OCI-LY7 (cell line): ENCODE results near the gene CHRNG.

Source experiments
- EZH2phosphoT487 ChIP-seq: fragments of 200-600 bp; sonication (generic); IDR thresholded peaks from 2 replicates; pipeline ENCODE4 v1.6.1; 2018; ENCODE audit warnings: low read depth, borderline replicate concordance, mild to moderate bottlenecking, mixed run types, antibody characterized with exemption, low read length, moderate library complexity, mixed read lengths
- TF ChIP-seq, protein P1 (sequence below): fragments of 200-600 bp; sonication (generic); conservative IDR thresholded peaks from 2 replicates; pipeline ENCODE4 v1.5.1; 2014; ENCODE audit warnings: mild to moderate bottlenecking, antibody characterized with exemption, low read length, moderate library complexity, mixed read lengths

DNA sequence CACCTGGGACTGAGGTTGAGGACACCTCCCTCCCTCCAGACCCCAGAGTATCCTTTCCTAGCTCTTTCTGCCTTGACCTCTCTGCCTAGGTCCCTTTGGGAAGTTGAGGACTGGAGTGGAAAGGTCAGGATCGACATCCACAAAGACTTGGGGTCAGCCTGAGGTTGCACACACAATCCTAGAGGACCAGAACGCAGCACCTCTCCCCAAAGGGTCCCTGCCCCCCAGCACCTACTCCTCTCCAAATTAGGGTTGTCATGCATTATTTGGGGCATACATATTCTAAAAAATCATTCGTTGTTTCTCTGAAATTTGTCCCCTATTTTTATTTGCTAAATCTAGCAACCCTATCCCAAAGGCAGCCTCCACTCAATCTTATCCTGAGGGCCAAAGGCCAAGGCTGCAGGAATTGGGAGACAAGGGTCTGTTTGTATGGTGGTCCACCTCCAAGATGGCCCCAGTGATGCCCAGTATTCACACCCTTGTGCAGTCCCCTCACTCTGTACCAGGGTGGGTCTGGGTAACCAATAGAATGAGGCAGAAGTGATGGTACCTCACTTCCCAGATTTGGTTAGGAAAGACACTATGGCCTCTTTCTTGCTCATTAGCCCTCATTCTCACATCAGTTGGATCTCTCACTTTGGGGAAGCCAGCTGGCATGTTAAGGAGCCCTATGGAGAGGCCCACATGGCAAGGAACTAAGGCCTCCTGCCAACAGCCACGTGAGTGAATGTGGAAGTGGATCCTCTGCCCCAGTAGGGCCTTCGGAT is 3.5 kb upstream of the CHRNG start:
- TF ChIP-seq, protein P1, sequence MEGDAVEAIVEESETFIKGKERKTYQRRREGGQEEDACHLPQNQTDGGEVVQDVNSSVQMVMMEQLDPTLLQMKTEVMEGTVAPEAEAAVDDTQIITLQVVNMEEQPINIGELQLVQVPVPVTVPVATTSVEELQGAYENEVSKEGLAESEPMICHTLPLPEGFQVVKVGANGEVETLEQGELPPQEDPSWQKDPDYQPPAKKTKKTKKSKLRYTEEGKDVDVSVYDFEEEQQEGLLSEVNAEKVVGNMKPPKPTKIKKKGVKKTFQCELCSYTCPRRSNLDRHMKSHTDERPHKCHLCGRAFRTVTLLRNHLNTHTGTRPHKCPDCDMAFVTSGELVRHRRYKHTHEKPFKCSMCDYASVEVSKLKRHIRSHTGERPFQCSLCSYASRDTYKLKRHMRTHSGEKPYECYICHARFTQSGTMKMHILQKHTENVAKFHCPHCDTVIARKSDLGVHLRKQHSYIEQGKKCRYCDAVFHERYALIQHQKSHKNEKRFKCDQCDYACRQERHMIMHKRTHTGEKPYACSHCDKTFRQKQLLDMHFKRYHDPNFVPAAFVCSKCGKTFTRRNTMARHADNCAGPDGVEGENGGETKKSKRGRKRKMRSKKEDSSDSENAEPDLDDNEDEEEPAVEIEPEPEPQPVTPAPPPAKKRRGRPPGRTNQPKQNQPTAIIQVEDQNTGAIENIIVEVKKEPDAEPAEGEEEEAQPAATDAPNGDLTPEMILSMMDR = no peak
- no peak for TF ChIP-seq EZH2phosphoT487
